Vagina (tissue), 2 donors: ENCODE results near the gene HELQ. TPM values are rescaled to one million over a fixed set of nuclear protein-coding genes. Genes with fewer than 3 reads are reported as not detected.
A peak's percentile ranks its signal among the peaks of the same experiment; 100 is the strongest.

Source experiments
- DNase-seq, 2 donors: peaks; one replicate each; pipeline ENCODE4 v3.0.0-alpha.2; 2017; ENCODE audit errors: extremely low spot score in 2 of 2
- H3K27ac ChIP-seq: fragments of 200-600 bp; sonication (generic); one replicate; pipeline ENCODE4 v1.5.1; 2019
- H3K27me3 ChIP-seq: fragments of 200-600 bp; sonication (generic); one replicate; pipeline ENCODE4 v1.5.1; 2019
- H3K36me3 ChIP-seq, 2 donors: fragments of 200-600 bp; sonication (generic); one replicate each; pipeline ENCODE4 v1.5.1; 2017 to 2019
- H3K4me1 ChIP-seq: fragments of 200-600 bp; sonication (generic); one replicate; pipeline ENCODE4 v1.5.1; 2019
- H3K4me3 ChIP-seq, 2 donors: fragments of 200-600 bp; sonication (generic); 1 replicate in 1 of 2; 2 replicates in 1 of 2; pipeline ENCODE4 v1.5.1; 2016 to 2019
- H3K9me3 ChIP-seq: fragments of 200-600 bp; sonication (generic); one replicate; pipeline ENCODE4 v1.5.1; 2019
- POLR2A ChIP-seq, 2 donors: fragments of 450-650 bp; IDR thresholded peaks; one replicate each; pipeline ENCODE4 v1.6.1; 2017; ENCODE audit warnings: antibody characterized with exemption in 2 of 2, mild to moderate bottlenecking in 2 of 2, moderate library complexity in 2 of 2
- POLR2AphosphoS5 ChIP-seq, 2 donors: sonication (generic); formaldehyde crosslinking; IDR thresholded peaks; one replicate each; pipeline ENCODE4 v1.9.0; 2017; ENCODE audit warnings: antibody characterized with exemption in 2 of 2, mild to moderate bottlenecking in 2 of 2, low read depth in 1 of 2; ENCODE audit not compliant: insufficient read depth in 1 of 2
- intact Hi-C: fragments of 100-400 bp; cut with DNase I; formaldehyde crosslinking; loops from one replicate; pipeline ENCODE4 v1.15.1; 2023
- small RNA-seq: library from RNA; depleted of rRNA; stranded (forward); fragments of <200 nt; gene quantifications from one replicate; pipeline ENCODE3, GENCODE V24; 2016
- total RNA-seq: library from RNA; depleted of rRNA; stranded (reverse); fragments of >200 nt; gene quantifications from one replicate; pipeline ENCODE4 v1.2.3, GENCODE V29; 2016
- TF ChIP-seq, protein P1 (sequence below), 3 experiments: fragments of 450-650 bp in 2 of 3; fragments of 200-600 bp in 1 of 3; sonication (generic) in 1 of 3; IDR thresholded peaks; one replicate each; pipeline ENCODE4 v1.5.1; 2017 to 2019; ENCODE audit warnings: antibody characterized with exemption in 3 of 3, mild to moderate bottlenecking in 2 of 3, moderate library complexity in 2 of 3

HELQ gene
- total RNA-seq, 1 donor from 2014 or later = 14.2 TPM

DNA sequence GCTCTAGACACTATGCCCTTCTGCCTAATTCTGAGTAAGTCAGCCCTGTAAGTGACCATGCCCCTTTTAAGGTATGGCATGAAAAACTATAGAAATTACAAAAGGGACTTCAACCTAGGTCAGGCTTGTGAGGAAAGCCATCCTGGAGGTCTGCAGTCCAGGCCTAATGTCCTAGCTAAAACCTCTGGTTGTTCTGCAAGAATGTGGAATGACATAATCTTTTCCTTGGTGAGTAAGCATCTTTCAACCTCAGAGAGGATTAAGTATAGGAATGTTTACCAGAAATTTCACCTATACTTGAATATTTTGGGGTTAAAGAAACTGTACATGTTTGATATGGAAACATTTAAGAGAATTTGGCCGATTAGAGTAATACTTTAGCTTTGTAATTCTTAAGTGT, 97.2 kb downstream of the HELQ start:
- H3K36me3 ChIP-seq = no peaks in the 10 kb centered on the region
- H3K27me3 ChIP-seq = no peaks in the 10 kb centered on the region
- intact Hi-C loops = no loop called here
- no peak overlapping the region for H3K4me3 ChIP-seq
- no peaks in the 10 kb centered on the region for H3K9me3 ChIP-seq
- H3K4me1 ChIP-seq = no peaks in the 10 kb centered on the region
- DNase-seq = no peak
- peak overlapping the region; percentile 6 for H3K27ac ChIP-seq
- TF ChIP-seq, protein P1, sequence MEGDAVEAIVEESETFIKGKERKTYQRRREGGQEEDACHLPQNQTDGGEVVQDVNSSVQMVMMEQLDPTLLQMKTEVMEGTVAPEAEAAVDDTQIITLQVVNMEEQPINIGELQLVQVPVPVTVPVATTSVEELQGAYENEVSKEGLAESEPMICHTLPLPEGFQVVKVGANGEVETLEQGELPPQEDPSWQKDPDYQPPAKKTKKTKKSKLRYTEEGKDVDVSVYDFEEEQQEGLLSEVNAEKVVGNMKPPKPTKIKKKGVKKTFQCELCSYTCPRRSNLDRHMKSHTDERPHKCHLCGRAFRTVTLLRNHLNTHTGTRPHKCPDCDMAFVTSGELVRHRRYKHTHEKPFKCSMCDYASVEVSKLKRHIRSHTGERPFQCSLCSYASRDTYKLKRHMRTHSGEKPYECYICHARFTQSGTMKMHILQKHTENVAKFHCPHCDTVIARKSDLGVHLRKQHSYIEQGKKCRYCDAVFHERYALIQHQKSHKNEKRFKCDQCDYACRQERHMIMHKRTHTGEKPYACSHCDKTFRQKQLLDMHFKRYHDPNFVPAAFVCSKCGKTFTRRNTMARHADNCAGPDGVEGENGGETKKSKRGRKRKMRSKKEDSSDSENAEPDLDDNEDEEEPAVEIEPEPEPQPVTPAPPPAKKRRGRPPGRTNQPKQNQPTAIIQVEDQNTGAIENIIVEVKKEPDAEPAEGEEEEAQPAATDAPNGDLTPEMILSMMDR (IDR thresholded peaks at IDR 0.05) = no peak
- TF ChIP-seq POLR2A (IDR thresholded peaks at IDR 0.05) (no peak), POLR2AphosphoS5 (IDR thresholded peaks at IDR 0.05; ENCODE audit: insufficient read depth in 1 of 2, low read depth in 1 of 2) (no peak)

Small RNA genes within 50 kb of the gene (small RNA-seq; reads per million reads assigned to genes)
- gene AC114781.5 = not detected

Other genes with a start within 250 kb of the HELQ start
- gene COQ2, start 171.0 kb downstream of the HELQ start, total RNA-seq = 4.2 TPM
- 1.7 TPM for gene HPSE, start 121.0 kb downstream of the HELQ start, total RNA-seq
- gene MRPS18C, start 235 bp upstream of the HELQ start, total RNA-seq = 15.2 TPM
- gene ABRAXAS1, start 29.3 kb upstream of the HELQ start, total RNA-seq = 11.5 TPM
- gene GPAT3, start 80.3 kb upstream of the HELQ start, total RNA-seq = 5.2 TPM